ACC112 (cell line): ENCODE measurements around the gene NAGA.
"Not testable (repeated sequence)": the region's sequence is repeated elsewhere in the genome, so short reads cannot be mapped to it uniquely, and the experiment has no call there.

Source experiments
- H2AFZ ChIP-seq: fragments of 200-600 bp; sonication (generic); one replicate; pipeline ENCODE4 v1.6.0; 2017; ENCODE audit warnings: antibody characterized with exemption, low read length; ENCODE audit not compliant: unreplicated experiment
- H3K27ac ChIP-seq: fragments of 200-600 bp; sonication (generic); 2 replicates; pipeline ENCODE4 v1.5.1; 2014; ENCODE audit warnings: low read depth, mild to moderate bottlenecking, antibody characterized with exemption, low read length, moderate library complexity
- H3K27me3 ChIP-seq: fragments of 200-600 bp; sonication (generic); 2 replicates; pipeline ENCODE4 v1.6.1; 2014; ENCODE audit warnings: mild to moderate bottlenecking, antibody characterized with exemption, low read length, moderate library complexity, mixed read lengths; ENCODE audit not compliant: insufficient read depth
- H3K36me3 ChIP-seq: fragments of 200-600 bp; sonication (generic); 2 replicates; pipeline ENCODE4 v1.6.1; 2016; ENCODE audit warnings: mild to moderate bottlenecking, antibody characterized with exemption, low read length, moderate library complexity, mixed read lengths; ENCODE audit not compliant: insufficient read depth
- H3K4me1 ChIP-seq: fragments of 200-600 bp; sonication (generic); one replicate; pipeline ENCODE4 v1.6.1; 2016; ENCODE audit warnings: low read length, mixed read lengths; ENCODE audit not compliant: insufficient read depth, unreplicated experiment, control insufficient read depth
- H3K4me3 ChIP-seq: fragments of 200-600 bp; sonication (generic); 2 replicates; pipeline ENCODE4 v1.5.1; 2014; ENCODE audit warnings: mild to moderate bottlenecking, low read depth, low read length
- H3K79me2 ChIP-seq: fragments of 200-600 bp; sonication (generic); one replicate; pipeline ENCODE4 v1.6.0; 2016; ENCODE audit warnings: low read length; ENCODE audit not compliant: control insufficient read depth, unreplicated experiment, insufficient read depth

NAGA gene

GRCh38 chr22:42070517-42071422, at the start of gene NAGA:
Gene NAGA (minus strand): TSS chr22:42070812. CDS start chr22:42070297, 515 bp downstream.
- H2AFZ ChIP-seq, result peak within 1 kb of the TSS; percentile 20
- peaks cover 19% of the 10 kb centered on the region for H3K4me1 ChIP-seq
- H3K36me3 ChIP-seq, result no peaks in the 10 kb centered on the region; the same call in 1 of the 2 replicates
- peak within 1 kb of the TSS; percentile 42 for H3K27ac ChIP-seq
- H3K79me2 ChIP-seq, result peaks cover 24% of the 10 kb centered on the region
- H3K4me3 ChIP-seq, result peak within 1 kb of the TSS; percentile 74
- H3K27me3 ChIP-seq, result no peaks in the 10 kb centered on the region

- no peak overlapping the region for H3K27ac ChIP-seq
- no peaks in the 10 kb centered on the region for H3K36me3 ChIP-seq
- H3K4me1 ChIP-seq, result no peaks in the 10 kb centered on the region
- no peak overlapping the region for H3K4me3 ChIP-seq
- no peaks in the 10 kb centered on the region for H3K79me2 ChIP-seq
- no peaks in the 10 kb centered on the region for H3K27me3 ChIP-seq
- no peak overlapping the region for H2AFZ ChIP-seq
Observed at GRCh38 chr22:42116848-42117424, 46.3 kb upstream of the NAGA start.

GRCh38 chr22:42115420-42115830, 44.8 kb upstream of the NAGA start:
- not testable (repeated sequence) for H3K4me3 ChIP-seq, H3K79me2 ChIP-seq, H3K27me3 ChIP-seq, H3K36me3 ChIP-seq, H3K27ac ChIP-seq, H3K4me1 ChIP-seq, H2AFZ ChIP-seq

- Histone ChIP-seq H3K4me3 (no peak overlapping the region), H3K27ac (no peak overlapping the region)
Observed at GRCh38 chr22:42114721-42115120, 44.1 kb upstream of the NAGA start.

GRCh38 chr22:42112793-42113192, 42.2 kb upstream of the NAGA start:
- H3K79me2 ChIP-seq, H3K27ac ChIP-seq, H3K4me1 ChIP-seq, H3K27me3 ChIP-seq, H3K4me3 ChIP-seq, H3K36me3 ChIP-seq, H2AFZ ChIP-seq: not testable (repeated sequence)

More at GRCh38 chr22:42114721-42115120, 44.1 kb upstream of the NAGA start:
- Histone ChIP-seq H3K27me3 (no peaks in the 10 kb centered on the region), H2AFZ (no peak overlapping the region), H3K36me3 (no peaks in the 10 kb centered on the region), H3K4me1 (no peaks in the 10 kb centered on the region), H3K79me2 (no peaks in the 10 kb centered on the region)

GRCh38 chr22:42111798-42112197, 41.2 kb upstream of the NAGA start:
- no peak overlapping the region for H3K27ac ChIP-seq
- no peak overlapping the region for H3K4me3 ChIP-seq
- no peaks in the 10 kb centered on the region for H3K27me3 ChIP-seq
- no peaks in the 10 kb centered on the region for H3K79me2 ChIP-seq
- no peak overlapping the region for H2AFZ ChIP-seq
- H3K4me1 ChIP-seq, result no peaks in the 10 kb centered on the region
- no peaks in the 10 kb centered on the region for H3K36me3 ChIP-seq

- Histone ChIP-seq H3K4me3 (no peak overlapping the region), H3K27me3 (no peaks in the 10 kb centered on the region), H3K36me3 (no peaks in the 10 kb centered on the region), H3K27ac (no peak overlapping the region), H2AFZ (no peak overlapping the region), H3K79me2 (no peaks in the 10 kb centered on the region), H3K4me1 (no peaks in the 10 kb centered on the region)
Observed at GRCh38 chr22:42108848-42109247, 38.2 kb upstream of the NAGA start.

- H3K4me3 ChIP-seq, H3K79me2 ChIP-seq, H3K36me3 ChIP-seq, H3K4me1 ChIP-seq, H3K27ac ChIP-seq, H2AFZ ChIP-seq, H3K27me3 ChIP-seq: not testable (repeated sequence)
Observed at GRCh38 chr22:42104332-42104860, 33.8 kb upstream of the NAGA start.

GRCh38 chr22:42101199-42101598, 30.6 kb upstream of the NAGA start:
- Histone ChIP-seq H3K27me3 (no peaks in the 10 kb centered on the region), H3K79me2 (no peaks in the 10 kb centered on the region), H3K4me1 (no peaks in the 10 kb centered on the region), H2AFZ (no peak overlapping the region), H3K4me3 (no peak overlapping the region), H3K36me3 (no peaks in the 10 kb centered on the region), H3K27ac (no peak overlapping the region)

- H2AFZ ChIP-seq, result peak overlapping the region; percentile 87
- H3K4me1 ChIP-seq, result peaks cover 3% of the 10 kb centered on the region
- H3K4me3 ChIP-seq, result peak overlapping the region; percentile 98
- no peaks in the 10 kb centered on the region for H3K36me3 ChIP-seq
- peaks cover 12% of the 10 kb centered on the region for H3K79me2 ChIP-seq
- H3K27ac ChIP-seq, result no peak overlapping the region
- H3K27me3 ChIP-seq, result no peaks in the 10 kb centered on the region
Observed at GRCh38 chr22:42091455-42091782, 20.8 kb upstream of the NAGA start.
